ENCODE results near the gene IL17REL.

The IL17REL gene

GRCh38 chr22:50002791-50003190 is 9.8 kb downstream of the IL17REL start:
- DNase-seq (ENCODE audit: low read depth) = no peak

- DNase-seq (ENCODE audit: low read depth) = no peak
Measured at GRCh38 chr22:50001388-50002231, 11.0 kb downstream of the IL17REL start.

GRCh38 chr22:50000587-50001387 is 11.8 kb downstream of the IL17REL start:
- no peak for DNase-seq (ENCODE audit: low read depth)

- no peak for DNase-seq (ENCODE audit: low read depth)
Measured at GRCh38 chr22:49999946-50000586, 12.5 kb downstream of the IL17REL start.

- no peak for DNase-seq (ENCODE audit: low read depth)
Measured at GRCh38 chr22:49999063-49999945, 13.3 kb downstream of the IL17REL start.

- no peak for DNase-seq (ENCODE audit: low read depth)
Measured at GRCh38 chr22:49998718-49999062, 13.9 kb downstream of the IL17REL start.

- DNase-seq (ENCODE audit: low read depth) = no peak
Measured at GRCh38 chr22:49997932-49998717, 14.4 kb downstream of the IL17REL start.

GRCh38 chr22:49997251-49997599 is 15.3 kb downstream of the IL17REL start:
- DNase-seq (ENCODE audit: low read depth) = no peak

GRCh38 chr22:49996518-49997250 is 15.9 kb downstream of the IL17REL start:
- no peak for DNase-seq (ENCODE audit: low read depth)

GRCh38 chr22:49996119-49996517 is 16.4 kb downstream of the IL17REL start:
- DNase-seq (ENCODE audit: low read depth) = no peak

GRCh38 chr22:49995361-49996118 is 17.0 kb downstream of the IL17REL start:
- no peak for DNase-seq (ENCODE audit: low read depth)

GRCh38 chr22:49995041-49995360 is 17.6 kb downstream of the IL17REL start:
- DNase-seq (ENCODE audit: low read depth) = no peak

GRCh38 chr22:49994361-49995040 is 18.1 kb downstream of the IL17REL start:
- no peak for DNase-seq (ENCODE audit: low read depth)

- DNase-seq (ENCODE audit: low read depth) = no peak
Measured at GRCh38 chr22:49993649-49994360, 18.8 kb downstream of the IL17REL start.

- DNase-seq (ENCODE audit: low read depth) = peak; percentile 64
Measured at GRCh38 chr22:49992921-49993648, 19.5 kb downstream of the IL17REL start.

- DNase-seq (ENCODE audit: low read depth) = no peak
Measured at GRCh38 chr22:49991907-49992533, 20.5 kb downstream of the IL17REL start.

GRCh38 chr22:49991167-49991566 is 21.4 kb downstream of the IL17REL start:
- DNase-seq (ENCODE audit: low read depth) = no peak

All from activated T-cell treated with anti-CD3 and anti-CD28 coated beads for 48 hours (primary cell).